Natural killer cell (primary cell): Measurements from ENCODE around the gene ZFHX3. TPM values are rescaled to one million over a fixed set of nuclear protein-coding genes. Genes with fewer than 3 reads are reported as not detected.

Experiments
- ATAC-seq, 3 donors: fragments of 150-1000 bp in 2 of 3; fragments of 200-7000 bp in 1 of 3; cut with Tn5 transposase; 1 replicate in 1 of 3; 2 replicates in 2 of 3; pipeline ENCODE4 v1.10.0; 2021; ENCODE audit warnings: mild to moderate bottlenecking in 2 of 3, moderate library complexity in 2 of 3
- DNase-seq, 2 donors: peaks; one replicate each; pipeline versions ENCODE4 v3.0.0 to v3.0.0-alpha.2; 2013 to 2021; ENCODE audit warnings: mixed read lengths in 1 of 2
- H3K27ac ChIP-seq: one replicate; pipeline ENCODE4 v1.5.1; 2013; ENCODE audit warnings: mild to moderate bottlenecking, low read length
- H3K27me3 ChIP-seq: one replicate; pipeline ENCODE4 v1.6.1; 2013; ENCODE audit warnings: low read length; ENCODE audit not compliant: control insufficient read depth, insufficient read depth
- H3K36me3 ChIP-seq: one replicate; pipeline ENCODE4 v1.6.1; 2013; ENCODE audit warnings: low read length; ENCODE audit not compliant: control insufficient read depth, insufficient read depth
- H3K4me1 ChIP-seq: one replicate; pipeline ENCODE4 v1.6.1; 2013; ENCODE audit warnings: low read length; ENCODE audit not compliant: control insufficient read depth, insufficient read depth
- H3K4me3 ChIP-seq: one replicate; pipeline ENCODE4 v1.5.1; 2013; ENCODE audit warnings: low read length
- H3K9me3 ChIP-seq: one replicate; pipeline ENCODE4 v1.6.1; 2013; ENCODE audit warnings: low read length; ENCODE audit not compliant: control insufficient read depth, insufficient read depth
- H3K27ac Mint-ChIP-seq, 2 donors: one replicate each; pipeline ENCODE4 v1.8.0; 2022; ENCODE audit warnings: mild to moderate bottlenecking in 2 of 2, mixed read lengths in 2 of 2, moderate library complexity in 1 of 2
- H3K27me3 Mint-ChIP-seq, 2 donors: one replicate each; pipeline ENCODE4 v1.8.0; 2022; ENCODE audit warnings: low read depth in 2 of 2, mixed read lengths in 2 of 2
- H3K36me3 Mint-ChIP-seq: one replicate; pipeline ENCODE4 v1.8.0; 2022; ENCODE audit warnings: mixed read lengths
- H3K4me1 Mint-ChIP-seq, 2 donors: one replicate each; pipeline ENCODE4 v1.8.0; 2022; ENCODE audit warnings: mixed read lengths in 2 of 2
- H3K4me3 Mint-ChIP-seq: one replicate; pipeline ENCODE4 v1.8.0; 2022; ENCODE audit warnings: mild to moderate bottlenecking, moderate library complexity, mixed read lengths
- H3K9me3 Mint-ChIP-seq, 2 donors: one replicate each; pipeline ENCODE4 v1.8.0; 2022; ENCODE audit warnings: mixed read lengths in 2 of 2
- CTCF ChIP-seq: fragments of 200-600 bp; IDR thresholded peaks from one replicate; pipeline ENCODE4 v1.8.0; 2022; ENCODE audit warnings: antibody characterized with exemption
- WGBS: methylation state at CpG from one replicate; pipeline ENCODE4 v1.1.7; 2013; ENCODE audit warnings: missing lambda C conversion rate; ENCODE audit not compliant: insufficient coverage; 5-methylcytosine and 5-hydroxymethylcytosine counted together
- intact Hi-C: fragments of 100-400 bp; cut with micrococcal nuclease; formaldehyde crosslinking; loops from one replicate; pipeline ENCODE4 v1.14.2; 2022
- total RNA-seq, 4 donors: library from RNA; stranded (reverse); fragments of 120-200 nt in 1 of 4; gene quantifications; one replicate each; pipeline versions ENCODE4 v1.2.3 to v1.2.4, GENCODE V29; 2013 to 2022

Gene ZFHX3
- total RNA-seq, 3 donors from 2014 or later (not counting 1 experiment from before 2014, with no cell fraction given), result 5.8 to 7.8 (median 7.5) TPM

DNA sequence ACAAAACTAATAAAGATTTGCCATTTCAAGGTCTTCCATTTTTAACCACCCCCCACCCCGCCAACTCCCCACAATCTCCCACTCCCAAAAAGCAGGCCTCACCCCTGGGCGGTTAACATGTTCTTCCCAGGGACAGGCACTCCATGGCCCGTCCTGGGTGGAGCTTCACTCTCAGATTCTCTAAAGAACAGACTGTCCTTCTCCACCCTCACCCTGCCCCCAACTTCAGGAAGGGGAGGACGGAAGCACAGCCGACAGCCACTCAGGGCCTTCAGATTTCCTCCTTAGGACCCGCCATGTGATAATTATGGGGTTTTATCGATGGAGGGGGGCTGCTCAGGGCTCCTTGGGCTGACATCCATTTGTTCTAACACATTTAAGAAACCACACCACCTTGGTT, 61.9 kb downstream of the ZFHX3 start:
- intact Hi-C loops, result no loop called here
- Histone ChIP-seq H3K36me3 (no peaks in the 10 kb centered on the region), H3K9me3 (no peaks in the 10 kb centered on the region), H3K27ac (no peak overlapping the region), H3K27me3 (no peaks in the 10 kb centered on the region), H3K4me1 (peaks cover 4% of the 10 kb centered on the region), H3K4me3 (no peak overlapping the region)
- H3K9me3 Mint-ChIP-seq, result no peaks in the 10 kb centered on the region
- H3K4me1 Mint-ChIP-seq, result peaks cover 0 to 17% of the 10 kb centered on the region in 2 donors
- ATAC-seq (no peak), DNase-seq (no peak)
- H3K36me3 Mint-ChIP-seq, result no peaks in the 10 kb centered on the region
- TF ChIP-seq CTCF, result no peak
- 90% methylated on average over 3 of the region's 7 CpGs for WGBS
- H3K27ac Mint-ChIP-seq, result no peak overlapping the region
- no peaks in the 10 kb centered on the region for H3K27me3 Mint-ChIP-seq
- H3K4me3 Mint-ChIP-seq, result no peak overlapping the region

DNA sequence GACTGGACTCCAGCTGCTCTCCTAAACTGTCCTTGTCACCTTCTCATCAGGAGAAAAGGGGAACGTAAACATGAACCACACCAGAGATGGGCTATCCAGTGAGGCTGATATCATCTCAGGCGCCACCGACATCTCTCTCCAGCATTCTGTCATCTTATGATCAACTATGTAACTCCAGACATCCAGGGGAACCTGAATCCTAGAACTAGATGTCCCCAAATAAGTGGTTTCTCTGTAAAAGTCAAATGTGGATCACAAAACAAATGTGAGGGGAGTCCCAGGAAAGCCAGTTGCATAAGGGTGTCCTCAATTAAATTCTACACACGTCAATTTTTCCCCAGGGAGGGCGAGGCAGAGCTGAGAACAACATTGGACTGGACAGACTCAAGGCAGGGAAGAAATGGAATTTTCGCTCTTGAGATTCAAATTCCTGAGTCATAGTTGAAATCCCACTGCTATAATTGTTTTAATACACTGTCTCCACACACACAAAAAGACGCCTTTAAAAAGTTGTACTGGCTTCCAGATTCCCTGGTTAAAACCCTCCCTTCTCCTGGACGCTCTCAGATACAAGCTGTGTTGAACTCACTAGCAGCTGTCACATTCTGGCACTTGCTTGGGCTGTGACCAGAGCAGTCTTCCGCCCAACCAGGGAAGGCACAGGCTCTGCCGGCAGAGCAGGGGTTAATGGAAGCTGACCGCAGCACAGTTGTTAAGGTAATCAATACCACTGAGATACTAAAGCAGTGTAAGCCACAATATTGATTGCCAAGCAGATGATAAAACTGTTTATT, 62.6 kb downstream of the ZFHX3 start:
- H3K4me1 ChIP-seq, result peaks cover 3% of the 10 kb centered on the region
- DNase-seq (no peak), ATAC-seq (no peak)
- no peaks in the 10 kb centered on the region for H3K27me3 ChIP-seq
- no peaks in the 10 kb centered on the region for H3K9me3 ChIP-seq
- Mint-ChIP-seq H3K4me1 (peaks cover 0 to 16% of the 10 kb centered on the region in 2 donors), H3K36me3 (no peaks in the 10 kb centered on the region), H3K27me3 (no peaks in the 10 kb centered on the region), H3K27ac (no peak overlapping the region), H3K9me3 (no peaks in the 10 kb centered on the region), H3K4me3 (no peak overlapping the region)
- no peak overlapping the region for H3K27ac ChIP-seq
- intact Hi-C loops, result no loop called here
- TF ChIP-seq CTCF, result no peak
- 88% methylated on average over 11 of the region's 11 CpGs for WGBS
- no peaks in the 10 kb centered on the region for H3K36me3 ChIP-seq
- H3K4me3 ChIP-seq, result no peak overlapping the region

DNA sequence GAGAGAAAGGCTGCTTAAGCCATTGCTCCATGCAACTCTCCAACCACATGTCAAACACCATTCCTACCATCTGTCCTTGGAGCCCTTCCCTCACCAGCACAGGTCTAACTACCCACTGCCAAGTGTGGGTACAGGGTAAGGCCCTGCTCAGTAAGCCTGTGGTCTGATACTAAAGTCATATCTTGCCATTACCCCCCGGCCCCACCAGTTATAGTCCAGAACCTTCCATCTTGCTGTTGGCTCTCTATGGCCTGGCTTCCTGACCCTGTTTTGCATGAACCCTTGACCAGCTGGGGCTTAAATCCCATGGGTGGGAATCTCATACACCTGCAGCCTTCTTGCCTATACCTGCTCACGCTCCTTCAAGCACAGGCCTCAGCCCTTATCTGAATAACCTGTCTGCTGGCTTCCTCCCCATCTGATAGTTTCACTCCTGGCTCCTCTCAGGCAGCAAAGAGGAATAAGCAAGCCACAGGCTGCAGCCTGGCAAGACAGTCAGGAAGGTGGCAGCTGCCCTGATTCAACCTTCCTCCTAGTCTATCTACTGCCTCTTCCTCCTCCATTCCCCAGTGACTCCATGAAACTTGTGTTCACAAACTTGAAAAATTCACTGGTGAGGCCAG, 64.1 kb downstream of the ZFHX3 start:
- Histone ChIP-seq H3K27ac (no peak overlapping the region), H3K36me3 (no peaks in the 10 kb centered on the region), H3K4me3 (no peak overlapping the region), H3K9me3 (no peaks in the 10 kb centered on the region), H3K4me1 (no peaks in the 10 kb centered on the region), H3K27me3 (no peaks in the 10 kb centered on the region)
- DNase-seq (no peak), ATAC-seq (no peak)
- Mint-ChIP-seq H3K36me3 (no peaks in the 10 kb centered on the region), H3K4me1 (peaks cover 0 to 4% of the 10 kb centered on the region in 2 donors), H3K27me3 (no peaks in the 10 kb centered on the region), H3K27ac (no peak overlapping the region), H3K9me3 (no peaks in the 10 kb centered on the region), H3K4me3 (no peak overlapping the region)
- intact Hi-C loops, result no loop called here
- 81% methylated on average over 2 of the region's 2 CpGs for WGBS
- no peak for TF ChIP-seq CTCF
